Mucosa of rectum (tissue), 2 donors: ENCODE data around the gene NOP10.
"Not testable (repeated sequence)": the region's sequence is repeated elsewhere in the genome, so short reads cannot be mapped to it uniquely, and the experiment has no call there.

ENCODE experiments used
- H3K27ac ChIP-seq, 2 donors: one replicate each; pipeline ENCODE4 v1.7.0; 2013; ENCODE audit warnings: inconsistent platforms in 2 of 2, low read depth in 2 of 2, low read length in 2 of 2
- H3K27me3 ChIP-seq, 2 donors: one replicate each; pipeline ENCODE4 v1.7.0; 2013; ENCODE audit warnings: low read length in 2 of 2; ENCODE audit not compliant: control insufficient read depth in 2 of 2, insufficient read depth in 2 of 2
- H3K36me3 ChIP-seq, 2 donors: one replicate each; pipeline ENCODE4 v1.7.0; 2013; ENCODE audit warnings: low read length in 2 of 2; ENCODE audit not compliant: control insufficient read depth in 2 of 2, insufficient read depth in 2 of 2
- H3K4me1 ChIP-seq, 2 donors: one replicate each; pipeline ENCODE4 v1.7.0; 2013; ENCODE audit warnings: low read length in 2 of 2, mild to moderate bottlenecking in 1 of 2; ENCODE audit not compliant: control insufficient read depth in 2 of 2, insufficient read depth in 2 of 2
- H3K4me3 ChIP-seq, 2 donors: one replicate each; pipeline ENCODE4 v1.7.0; 2013; ENCODE audit warnings: low read length in 2 of 2
- H3K9ac ChIP-seq, 2 donors: one replicate each; pipeline ENCODE4 v1.7.0; 2013; ENCODE audit warnings: low read length in 2 of 2, low read depth in 1 of 2, mild to moderate bottlenecking in 1 of 2
- H3K9me3 ChIP-seq, 2 donors: one replicate each; pipeline ENCODE4 v1.7.0; 2013; ENCODE audit warnings: low read length in 2 of 2; ENCODE audit not compliant: control insufficient read depth in 2 of 2
- donor health status: healthy.
- donor health status: Normal muscosa, but diverticular disease.

The NOP10 gene

GRCh38 chr15:34342213-34342736, 661 bp downstream of the NOP10 start:
- not testable (repeated sequence) for H3K36me3 ChIP-seq, H3K9me3 ChIP-seq, H3K27me3 ChIP-seq, H3K4me1 ChIP-seq
- Histone ChIP-seq H3K27ac (peak overlapping the region; percentile 97), H3K9ac (peak overlapping the region; percentile 93 to 99), H3K4me3 (peak overlapping the region; percentile 99 to 100)

GRCh38 chr15:34341381-34342212, 1.3 kb downstream of the NOP10 start:
- H3K9ac ChIP-seq: peak overlapping the region in 1 of 2 donors; percentile 93
- no peaks in the 10 kb centered on the region for H3K27me3 ChIP-seq
- H3K36me3 ChIP-seq: peaks cover 5 to 9% of the 10 kb centered on the region in 2 donors
- H3K4me3 ChIP-seq: peak overlapping the region; percentile 99 to 100
- H3K4me1 ChIP-seq: peaks cover 5 to 11% of the 10 kb centered on the region in 2 donors
- no peaks in the 10 kb centered on the region for H3K9me3 ChIP-seq
- H3K27ac ChIP-seq: no peak overlapping the region

GRCh38 chr15:34339946-34340345, 3.0 kb downstream of the NOP10 start:
- Histone ChIP-seq H3K36me3 (peaks cover 5 to 9% of the 10 kb centered on the region in 2 donors), H3K9me3 (no peaks in the 10 kb centered on the region), H3K27ac (no peak overlapping the region), H3K9ac (no peak overlapping the region), H3K4me3 (no peak overlapping the region), H3K4me1 (peaks cover 5 to 11% of the 10 kb centered on the region in 2 donors), H3K27me3 (no peaks in the 10 kb centered on the region)

- peaks cover 5 to 11% of the 10 kb centered on the region in 2 donors for H3K4me1 ChIP-seq
These were observed 4.6 kb downstream of the NOP10 start for GRCh38 chr15:34338347-34338746.

DNA sequence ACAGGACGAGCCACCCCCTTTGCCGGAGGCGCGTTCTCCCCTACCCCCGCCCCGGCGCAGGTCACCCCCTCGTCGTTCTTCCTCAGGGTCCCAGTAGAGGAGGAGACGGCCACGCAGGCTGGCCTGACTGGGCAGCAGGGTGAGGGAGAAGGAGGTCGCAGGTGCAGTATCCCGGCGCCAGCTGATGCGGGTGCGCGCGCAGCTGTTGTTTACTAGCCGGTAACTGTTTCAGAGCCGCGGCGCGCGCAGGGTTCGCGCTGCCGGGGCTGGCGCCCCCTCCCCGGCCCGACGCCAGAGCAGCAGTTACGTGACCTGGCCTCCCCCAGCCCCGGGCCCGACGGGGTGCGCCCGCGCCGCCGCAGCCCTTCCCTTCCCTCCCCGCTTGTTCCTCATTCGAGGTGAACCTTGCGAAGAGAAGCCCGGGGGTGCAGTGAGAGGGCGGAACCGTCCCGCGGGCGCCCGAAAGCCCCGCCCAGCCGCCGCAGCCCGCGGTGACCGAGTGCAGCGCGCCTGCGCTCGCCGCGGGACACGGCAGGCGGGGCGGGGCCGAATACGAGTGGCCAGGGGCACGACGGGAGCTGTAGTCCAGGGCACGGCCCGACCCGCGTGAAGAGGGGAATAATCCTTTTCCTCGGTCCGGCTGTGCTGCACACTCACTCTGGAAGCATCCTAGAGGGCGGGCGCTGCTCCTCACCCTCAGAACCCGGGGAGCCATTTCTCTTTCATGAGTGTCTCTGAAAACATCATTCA, 5.2 kb downstream of the NOP10 start, which contains the start of gene SLC12A6:
Gene SLC12A6 (minus strand): TSS at position 225 of the 750 bp plus-strand sequence. CDS start 1,101 bp downstream, outside the sequence.
- Histone ChIP-seq H3K9me3 (no peaks in the 10 kb centered on the region), H3K27me3 (no peaks in the 10 kb centered on the region), H3K9ac (peak within 1 kb of the TSS; percentile 66 to 85), H3K27ac (peak within 1 kb of the TSS; percentile 89 to 92), H3K36me3 (peaks cover 5 to 9% of the 10 kb centered on the region in 2 donors), H3K4me3 (peak within 1 kb of the TSS; percentile 80 to 81), H3K4me1 (peaks cover 5 to 11% of the 10 kb centered on the region in 2 donors)

More at GRCh38 chr15:34338347-34338746, 4.6 kb downstream of the NOP10 start:
- Histone ChIP-seq H3K4me3 (peak overlapping the region in 1 of 2 donors; percentile 81), H3K27ac (peak overlapping the region in 1 of 2 donors; percentile 92), H3K36me3 (peaks cover 5 to 9% of the 10 kb centered on the region in 2 donors), H3K9ac (peak overlapping the region in 1 of 2 donors; percentile 85), H3K9me3 (no peaks in the 10 kb centered on the region), H3K27me3 (no peaks in the 10 kb centered on the region)

GRCh38 chr15:34336991-34337556, 5.9 kb downstream of the NOP10 start:
- H3K9ac ChIP-seq: peak overlapping the region; percentile 66 to 85
- H3K4me3 ChIP-seq: peak overlapping the region; percentile 80 to 81
- no peaks in the 10 kb centered on the region for H3K9me3 ChIP-seq
- peak overlapping the region; percentile 89 to 92 for H3K27ac ChIP-seq
- H3K4me1 ChIP-seq: peaks cover 5 to 11% of the 10 kb centered on the region in 2 donors
- no peaks in the 10 kb centered on the region for H3K27me3 ChIP-seq
- peaks cover 5 to 9% of the 10 kb centered on the region in 2 donors for H3K36me3 ChIP-seq

GRCh38 chr15:34336231-34336990, 6.5 kb downstream of the NOP10 start:
- Histone ChIP-seq H3K27me3 (no peaks in the 10 kb centered on the region), H3K4me1 (peaks cover 5 to 6% of the 10 kb centered on the region in 2 donors), H3K9me3 (no peaks in the 10 kb centered on the region), H3K27ac (peak overlapping the region; percentile 58 to 92), H3K9ac (peak overlapping the region; percentile 66 to 85), H3K36me3 (peaks cover 1 to 4% of the 10 kb centered on the region in 2 donors), H3K4me3 (peak overlapping the region; percentile 80 to 81)

GRCh38 chr15:34335176-34336032, 7.5 kb downstream of the NOP10 start:
- H3K4me3 ChIP-seq: peak overlapping the region in 1 of 2 donors; percentile 81
- no peaks in the 10 kb centered on the region for H3K27me3 ChIP-seq
- no peaks in the 10 kb centered on the region for H3K9me3 ChIP-seq
- peak overlapping the region; percentile 18 to 39 for H3K9ac ChIP-seq
- H3K4me1 ChIP-seq: peaks cover 5 to 6% of the 10 kb centered on the region in 2 donors
- peak overlapping the region; percentile 58 to 92 for H3K27ac ChIP-seq
- peaks cover 0 to 4% of the 10 kb centered on the region in 2 donors for H3K36me3 ChIP-seq
